HepG2 (cell line): ENCODE results near the gene MEF2A. TPM values are rescaled to one million over a fixed set of nuclear protein-coding genes. Genes with fewer than 3 reads are reported as not detected.

Source experiments
- ATAC-seq: fragments of 200-7000 bp; cut with Tn5 transposase; 3 replicates; pipeline ENCODE4 v1.9.1; 2020; ENCODE audit warnings: mild to moderate bottlenecking, moderate library complexity
- BruUV-seq: library from RNA; stranded (reverse); fragments of 400-500 nt; replicated peaks from 2 replicates; lab custom pipeline; 2021; lab: Mats Ljungman, UMichigan
- CTCF ChIA-PET: fragments of 300-600 bp; formaldehyde crosslinking; extraction: SDS; loops from one replicate; lab custom pipeline; 2021; ENCODE audit warnings: low total read pairs, inconsistent platforms, low intra/inter-chr PET ratio; lab: Yijun Ruan, JAX
- POLR2A ChIA-PET: fragments of 350-600 bp; sonication (Branson Sonifier 250); formaldehyde crosslinking; loops from one replicate; lab custom pipeline; 2020; ENCODE audit warnings: antibody characterized with exemption, inconsistent platforms; lab: Yijun Ruan, JAX
- DNase-seq: peaks from one replicate; pipeline ENCODE4 v3.0.0-alpha.2; 2015; ENCODE audit warnings: low spot score
- FAIRE-seq: peaks from 3 replicates; lab custom pipeline; 2011; peaks lifted over from hg19 to GRCh38; lab: Jason Lieb, UNC
- H2AFZ ChIP-seq: one replicate; pipeline ENCODE4 v1.6.1; 2011; ENCODE audit warnings: low read length, inconsistent platforms
- H3K27ac ChIP-seq: fragments of 300-600 bp; 3 replicates; pipeline ENCODE4 v1.8.0; 2011; ENCODE audit warnings: mixed run types, mild to moderate bottlenecking, mixed read lengths, low read length, inconsistent platforms; ENCODE audit not compliant: insufficient read depth; ENCODE audit errors: extremely low read length
- H3K27me3 ChIP-seq, 2 experiments: fragments of 200-600 bp in 1 of 2; 2 replicates in 1 of 2; 3 replicates in 1 of 2; pipeline versions ENCODE4 v1.6.0 to v1.8.0; 2011; ENCODE audit warnings: low read length in 2 of 2, mild to moderate bottlenecking in 2 of 2, moderate library complexity in 2 of 2, inconsistent platforms in 1 of 2; ENCODE audit not compliant: insufficient read depth in 2 of 2, control insufficient read depth in 1 of 2
- H3K36me3 ChIP-seq, 2 experiments: fragments of 200-600 bp in 1 of 2; replicated peaks in 1 of 2; 2 replicates in 1 of 2; 3 replicates in 1 of 2; pipeline versions ENCODE4 v1.5.1 to v1.8.0; 2011; ENCODE audit warnings: low read length in 2 of 2, inconsistent platforms in 1 of 2; ENCODE audit not compliant: insufficient read depth in 2 of 2, control insufficient read depth in 1 of 2
- H3K4me1 ChIP-seq: 2 replicates; pipeline ENCODE4 v1.5.1; 2012; ENCODE audit warnings: low read length, inconsistent platforms; ENCODE audit not compliant: insufficient read depth
- H3K4me2 ChIP-seq: 2 replicates; pipeline ENCODE4 v1.6.0; 2011; ENCODE audit warnings: low read depth, low read length, inconsistent platforms
- H3K4me3 ChIP-seq, 3 experiments: fragments of 200-600 bp in 1 of 3; sonication (generic), shearing (Covaris generic) in 1 of 3; replicated peaks in 1 of 3; 2 replicates each; pipeline ENCODE4 v1.5.1; 2011 to 2016; ENCODE audit warnings: low read length in 3 of 3, inconsistent platforms in 2 of 3, low read depth in 2 of 3, mild to moderate bottlenecking in 2 of 3, control low read depth in 1 of 3, mixed read lengths in 1 of 3; ENCODE audit not compliant: insufficient read depth in 1 of 3
- H3K79me2 ChIP-seq: one replicate; pipeline ENCODE4 v1.6.1; 2011; ENCODE audit warnings: low read length, inconsistent platforms; ENCODE audit not compliant: insufficient read depth
- H3K9ac ChIP-seq: 2 replicates; pipeline ENCODE4 v1.6.0; 2011; ENCODE audit warnings: mild to moderate bottlenecking, low read depth, low read length, inconsistent platforms; ENCODE audit not compliant: insufficient read depth
- H3K9me3 ChIP-seq: 2 replicates; pipeline ENCODE4 v1.5.1; 2012; ENCODE audit warnings: mild to moderate bottlenecking, low read length
- H4K20me1 ChIP-seq: 2 replicates; pipeline ENCODE4 v1.6.0; 2011; ENCODE audit warnings: inconsistent platforms, mild to moderate bottlenecking, low read length, moderate library complexity; ENCODE audit not compliant: insufficient read depth
- ATF6 ChIP-seq: sonication (generic); formaldehyde crosslinking; conservative IDR thresholded peaks from 2 replicates; pipeline ENCODE4 v1.4.0; 2020; ENCODE audit warnings: missing genetic modification reagents
- FOXP1 ChIP-seq, 2 experiments: fragments of 450-650 bp in 1 of 2; IDR thresholded peaks; 2 replicates each; pipeline ENCODE4 v1.6.1; 2017 to 2018; ENCODE audit warnings: antibody characterized with exemption in 1 of 2
- ISL2 ChIP-seq: sonication (generic); formaldehyde crosslinking; IDR thresholded peaks from 2 replicates; pipeline ENCODE4 v1.5.0; 2020; ENCODE audit warnings: missing genetic modification reagents
- NONO ChIP-seq, 2 experiments: fragments of 450-650 bp in 1 of 2; sonication (generic) in 1 of 2; formaldehyde crosslinking in 1 of 2; IDR thresholded peaks in 1 of 2; conservative IDR thresholded peaks in 1 of 2; 2 replicates each; pipeline versions ENCODE4 v1.6.1 to v1.8.0; 2017 to 2022; ENCODE audit warnings: mild to moderate bottlenecking in 1 of 2, missing genetic modification reagents in 1 of 2, moderate library complexity in 1 of 2
- SMARCC2 ChIP-seq: fragments of 450-650 bp; IDR thresholded peaks from 2 replicates; pipeline ENCODE4 v1.6.1; 2017; ENCODE audit warnings: antibody characterized with exemption, mild to moderate bottlenecking
- SUZ12 ChIP-seq: fragments of 150-350 bp; IDR thresholded peaks from 2 replicates; pipeline ENCODE4 v1.6.1; 2014; ENCODE audit warnings: low read depth, low read length
- TMF1 ChIP-seq: sonication (generic); formaldehyde crosslinking; IDR thresholded peaks from 2 replicates; pipeline ENCODE4 v1.8.1; 2022; ENCODE audit warnings: low read depth, missing genetic modification reagents
- ZBTB46 ChIP-seq: sonication (generic); formaldehyde crosslinking; IDR thresholded peaks from 2 replicates; pipeline ENCODE4 v1.4.0; 2020; ENCODE audit warnings: mild to moderate bottlenecking, missing genetic modification reagents, borderline replicate concordance
- ZFP1 ChIP-seq: IDR thresholded peaks from 2 replicates; pipeline ENCODE4 v1.6.1; 2016
- ZMYM2 ChIP-seq: sonication (generic); formaldehyde crosslinking; IDR thresholded peaks from 2 replicates; pipeline ENCODE4 v1.8.0; 2022; ENCODE audit warnings: mild to moderate bottlenecking, missing genetic modification reagents
- ZNF142 ChIP-seq: sonication (generic); formaldehyde crosslinking; IDR thresholded peaks from 2 replicates; pipeline ENCODE4 v1.4.0; 2020; ENCODE audit warnings: missing genetic modification reagents
- ZNF292 ChIP-seq: sonication (generic); formaldehyde crosslinking; IDR thresholded peaks from 2 replicates; pipeline ENCODE4 v1.8.1; 2022; ENCODE audit warnings: mild to moderate bottlenecking, low read depth, missing genetic modification reagents, borderline replicate concordance
- ZNF432 ChIP-seq: sonication (generic); formaldehyde crosslinking; IDR thresholded peaks from 2 replicates; pipeline ENCODE4 v1.5.0; 2020; ENCODE audit warnings: missing genetic modification reagents, mild to moderate bottlenecking, borderline replicate concordance
- ZNF530 ChIP-seq: sonication (generic); formaldehyde crosslinking; IDR thresholded peaks from 2 replicates; pipeline ENCODE4 v1.5.0; 2020; ENCODE audit warnings: low read depth, mild to moderate bottlenecking, missing genetic modification reagents
- WGBS: methylation state at CpG from one replicate; pipeline ENCODE4 v1.1.6; 2017; ENCODE audit warnings: low lambda C conversion rate; 5-methylcytosine and 5-hydroxymethylcytosine counted together
- in situ Hi-C: cut with HindIII; loops from 2 replicates; pipeline ENCODE4 v1.10.0; 2017; ENCODE audit warnings: low pct_unique_long_range_greater_than_20kb; ENCODE audit not compliant: extremely low pct_ligation_motif_present
- intact Hi-C: fragments of 100-400 bp; cut with micrococcal nuclease; formaldehyde crosslinking; loops from one replicate; pipeline ENCODE4 v1.10.0; 2022; ENCODE audit not compliant: unreplicated experiment
- polyA plus RNA-seq, 8 experiments: library from polyadenylated mRNA; depleted of rRNA in 3 of 8; stranded (reverse) in 7 of 8; unstranded in 1 of 8; fragments of >200 nt; fragmentation: Illumina TruSeq in 4 of 8; extraction: Trizol in 4 of 8; gene quantifications; 2 replicates each; pipeline versions ENCODE4 v1.2.1 to v1.2.3, GENCODE V29; 2011 to 2016; ENCODE audit warnings: low read depth in 4 of 8, missing spikeins in 1 of 8, mixed read lengths in 1 of 8; ENCODE audit not compliant: insufficient read depth in 1 of 8
- total RNA-seq, 5 experiments: library from RNA; depleted of rRNA; stranded (reverse); fragments of >200 nt; fragmentation: Illumina TruSeq; extraction: Trizol; gene quantifications; 2 replicates each; pipeline ENCODE4 v1.2.3, GENCODE V29; 2016; ENCODE audit warnings: low read depth in 1 of 5

MEF2A gene
- total and polyA plus RNA-seq, 2 of the 13 experiments (the other 11 are each of a cell fraction or from before 2014, with no cell fraction given): 15.2 to 24.4 TPM

GRCh38 chr15:99632521-99632920, 66.7 kb downstream of the MEF2A start (continued):
- TF ChIP-seq TMF1 (CRISPR knock-in tag) (no peak), ZNF292 (CRISPR knock-in tag) (no peak), FOXP1 (IDR thresholded peaks at IDR 0.05) (no peak), FOXP1 (CRISPR knock-in tag; IDR thresholded peaks at IDR 0.05) (no peak)

GRCh38 chr15:99633655-99634054, 67.9 kb downstream of the MEF2A start:
- no peak for ATAC-seq
- ChIA-PET POLR2A (no interaction called here), CTCF (no interaction called here)
- no peak overlapping the region for H3K4me2 ChIP-seq
- H3K9me3 ChIP-seq: peaks cover 5% of the 10 kb centered on the region; the same call in 1 of the 2 replicates
- BruUV-seq: no TSS peak
- in situ Hi-C loops: no loop called here
- DNase-seq: no peak
- WGBS: 100% methylated on average over 2 of the region's 2 CpGs
- H3K4me1 ChIP-seq: peaks cover 21% of the 10 kb centered on the region
- no peaks in the 10 kb centered on the region for H4K20me1 ChIP-seq
- H3K27ac ChIP-seq: no peak overlapping the region
- intact Hi-C loops: no loop called here
- peaks cover 1 to 12% of the 10 kb centered on the region in 2 experiments; a peak in 3 of 5 replicates for H3K36me3 ChIP-seq
- H3K4me3 ChIP-seq: no peak overlapping the region
- H3K27me3 ChIP-seq: no peaks in the 10 kb centered on the region
- H3K9ac ChIP-seq: no peak overlapping the region
- FAIRE-seq: no peak
- H3K79me2 ChIP-seq: peaks cover 25% of the 10 kb centered on the region
- no peak overlapping the region for H2AFZ ChIP-seq
- TF ChIP-seq ZNF432 (no peak), ZMYM2 (CRISPR knock-in tag) (no peak), NONO (IDR thresholded peaks at IDR 0.05) (no peak), NONO (CRISPR knock-in tag; conservative IDR thresholded peaks at IDR 0.05) (no peak), ZNF530 (CRISPR knock-in tag) (no peak), SUZ12 (no peak), ZBTB46 (CRISPR knock-in tag) (no peak), ATF6 (CRISPR knock-in tag) (no peak), ZFP1 (CRISPR knock-in tag) (no peak), SMARCC2 (no peak), ZNF142 (CRISPR knock-in tag) (no peak), ISL2 (CRISPR knock-in tag) (no peak)
